Dendritic cell treated with granulocyte-macrophage colony-stimulating factor and Interleukin-4, amounts not matched to agents 40 ng/mL and 50 ng/mL, for 4 days (primary cell): Measurements from ENCODE around the gene SAMD14.
A peak's percentile ranks its signal among the peaks of the same experiment; 100 is the strongest.

Experiments
- H3K27ac Mint-ChIP-seq: one replicate; pipeline ENCODE4 v1.8.0; 2022; ENCODE audit warnings: mild to moderate bottlenecking, mixed read lengths
- H3K27me3 Mint-ChIP-seq: one replicate; pipeline ENCODE4 v1.8.0; 2022; ENCODE audit warnings: mild to moderate bottlenecking, mixed read lengths
- H3K36me3 Mint-ChIP-seq: one replicate; pipeline ENCODE4 v1.8.0; 2022; ENCODE audit warnings: low read depth, mixed read lengths
- H3K4me1 Mint-ChIP-seq: one replicate; pipeline ENCODE4 v1.8.0; 2022; ENCODE audit warnings: low read depth, mixed read lengths
- H3K4me3 Mint-ChIP-seq: one replicate; pipeline ENCODE4 v1.8.0; 2022; ENCODE audit warnings: mild to moderate bottlenecking, moderate library complexity, mixed read lengths
- H3K9me3 Mint-ChIP-seq: one replicate; pipeline ENCODE4 v1.8.0; 2022; ENCODE audit warnings: mixed read lengths
- intact Hi-C: fragments of 100-400 bp; cut with micrococcal nuclease; formaldehyde crosslinking; loops from one replicate; pipeline ENCODE4 v1.15.0; 2022

SAMD14 gene

GRCh38 chr17:50157891-50158290, 27.9 kb upstream of the SAMD14 start:
- peaks cover 47% of the 10 kb centered on the region for H3K4me1 Mint-ChIP-seq

GRCh38 chr17:50155115-50155819, 25.3 kb upstream of the SAMD14 start:
- Mint-ChIP-seq H3K9me3 (no peaks in the 10 kb centered on the region), H3K4me3 (no peak overlapping the region)

More at GRCh38 chr17:50157891-50158290, 27.9 kb upstream of the SAMD14 start:
- intact Hi-C loops: loop anchor here (10.0 kb wide), 1 partner anchor 63 kb away; the partner anchor contains the start of gene PDK2
- peaks cover 25% of the 10 kb centered on the region for H3K27me3 Mint-ChIP-seq
- H3K4me3 Mint-ChIP-seq: no peak overlapping the region
- no peaks in the 10 kb centered on the region for H3K36me3 Mint-ChIP-seq
- H3K27ac Mint-ChIP-seq: no peak overlapping the region
- no peaks in the 10 kb centered on the region for H3K9me3 Mint-ChIP-seq

GRCh38 chr17:50154604-50155003, 24.6 kb upstream of the SAMD14 start:
- H3K27me3 Mint-ChIP-seq: peaks cover 3% of the 10 kb centered on the region
- intact Hi-C loops: loop anchor here (10.0 kb wide), 1 partner anchor 60 kb away; the partner anchor contains the start of gene PDK2
- no peak overlapping the region for H3K4me3 Mint-ChIP-seq
- H3K27ac Mint-ChIP-seq: peak overlapping the region; percentile 5
- H3K4me1 Mint-ChIP-seq: peaks cover 36% of the 10 kb centered on the region
- H3K36me3 Mint-ChIP-seq: peaks cover 10% of the 10 kb centered on the region
- H3K9me3 Mint-ChIP-seq: no peaks in the 10 kb centered on the region

More at GRCh38 chr17:50155115-50155819, 25.3 kb upstream of the SAMD14 start:
- Mint-ChIP-seq H3K27ac (no peak overlapping the region), H3K27me3 (peaks cover 8% of the 10 kb centered on the region), H3K4me1 (peaks cover 36% of the 10 kb centered on the region), H3K36me3 (peaks cover 6% of the 10 kb centered on the region)
- intact Hi-C loops: loop anchor here (10.0 kb wide), 1 partner anchor 60 kb away; the partner anchor contains the start of gene PDK2

DNA sequence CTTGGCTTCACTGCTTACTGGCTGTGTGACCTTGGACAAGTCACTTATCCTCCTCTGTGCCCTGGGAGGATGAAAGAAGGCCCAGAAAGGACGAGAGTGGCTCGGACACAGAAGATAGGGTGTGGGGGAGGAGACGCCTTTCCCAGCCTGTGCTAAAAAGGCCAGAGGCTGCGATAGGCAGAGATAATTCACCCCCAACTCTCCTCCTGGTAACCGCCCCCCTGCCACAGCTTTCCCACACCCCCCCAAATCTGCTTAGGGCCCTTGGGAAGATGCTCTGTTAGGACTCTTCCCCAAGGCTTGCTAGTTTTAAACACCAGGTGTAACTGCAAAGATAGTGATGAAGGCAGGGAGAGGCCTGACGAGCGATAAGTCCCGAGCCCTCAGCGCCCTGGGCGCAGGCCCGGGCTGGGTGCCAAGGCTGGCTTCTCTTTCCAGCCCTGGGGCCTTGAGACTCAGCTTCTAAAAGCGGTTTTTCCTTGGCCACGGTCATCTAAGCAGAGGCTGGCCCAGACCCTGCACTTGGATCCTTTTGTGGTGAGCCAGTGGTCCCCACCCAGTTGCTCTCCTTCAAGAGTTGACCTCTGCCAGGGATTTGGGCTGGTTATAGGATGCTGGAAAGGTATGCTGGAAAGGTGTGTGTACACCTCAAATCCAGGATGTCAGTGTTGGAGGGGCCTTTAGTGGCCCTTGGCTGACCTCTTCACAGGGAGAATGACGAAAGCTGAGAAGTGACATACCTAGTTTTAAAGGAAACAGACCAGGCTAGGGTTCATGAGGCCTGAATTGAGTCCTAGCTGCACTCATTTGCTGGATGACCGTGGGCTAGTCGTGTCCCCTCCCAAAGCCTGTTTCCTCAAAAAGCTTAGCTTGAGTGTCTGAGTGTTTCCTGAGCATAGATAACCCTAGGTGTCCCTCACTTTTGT, 24.0 kb upstream of the SAMD14 start:
- Mint-ChIP-seq H3K36me3 (peaks cover 17% of the 10 kb centered on the region), H3K4me1 (peaks cover 36% of the 10 kb centered on the region), H3K27ac (peak overlapping the region; percentile 5), H3K4me3 (no peak overlapping the region), H3K27me3 (no peaks in the 10 kb centered on the region), H3K9me3 (no peaks in the 10 kb centered on the region)
- intact Hi-C loops: loop anchor here (10.0 kb wide), 1 partner anchor 59 kb away; the partner anchor contains the start of gene PDK2

- Mint-ChIP-seq H3K4me1 (peaks cover 36% of the 10 kb centered on the region), H3K36me3 (peaks cover 29% of the 10 kb centered on the region), H3K4me3 (no peak overlapping the region), H3K27me3 (no peaks in the 10 kb centered on the region), H3K27ac (peak overlapping the region; percentile 80), H3K9me3 (no peaks in the 10 kb centered on the region)
- intact Hi-C loops: loop anchor here (10.0 kb wide), 1 partner anchor 58 kb away; the partner anchor contains the start of gene PDK2
Measured at GRCh38 chr17:50152736-50153135, 22.8 kb upstream of the SAMD14 start.

DNA sequence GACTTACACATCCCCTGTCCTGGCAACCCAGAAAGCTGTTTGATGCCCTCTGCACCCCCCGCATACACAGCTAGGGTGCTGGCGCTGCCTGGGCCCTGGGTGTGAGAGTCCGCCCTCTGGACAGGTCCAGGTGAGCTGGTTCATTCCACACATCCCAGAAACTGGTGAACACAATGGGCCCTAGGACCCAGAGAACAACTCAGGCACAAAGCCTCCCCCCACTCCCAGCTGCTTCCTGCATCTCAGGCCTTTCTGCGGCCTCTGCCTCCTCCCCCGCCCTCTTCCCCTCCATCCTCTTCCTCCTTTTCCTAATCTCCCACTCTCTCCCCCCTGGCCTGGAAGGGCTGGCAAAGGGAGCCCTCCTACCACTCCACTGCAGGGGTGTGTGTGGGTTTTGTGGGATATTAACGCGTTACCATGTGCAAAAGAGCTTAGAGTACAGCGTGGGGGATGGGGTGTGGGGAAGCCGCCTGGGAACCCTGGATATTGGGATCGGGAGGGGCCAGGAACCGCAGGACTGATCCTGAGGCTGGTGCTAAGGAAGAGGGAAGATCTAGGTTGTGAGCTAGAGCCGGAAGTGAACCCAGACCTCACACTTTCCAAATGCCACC, 22.1 kb upstream of the SAMD14 start:
- Mint-ChIP-seq H3K4me1 (peaks cover 42% of the 10 kb centered on the region), H3K27me3 (no peaks in the 10 kb centered on the region), H3K9me3 (no peaks in the 10 kb centered on the region), H3K36me3 (peaks cover 35% of the 10 kb centered on the region), H3K4me3 (peak overlapping the region; percentile 89), H3K27ac (peak overlapping the region; percentile 80)
- intact Hi-C loops: loop anchor here (10.0 kb wide), 1 partner anchor 57 kb away; the partner anchor contains the start of gene PDK2

DNA sequence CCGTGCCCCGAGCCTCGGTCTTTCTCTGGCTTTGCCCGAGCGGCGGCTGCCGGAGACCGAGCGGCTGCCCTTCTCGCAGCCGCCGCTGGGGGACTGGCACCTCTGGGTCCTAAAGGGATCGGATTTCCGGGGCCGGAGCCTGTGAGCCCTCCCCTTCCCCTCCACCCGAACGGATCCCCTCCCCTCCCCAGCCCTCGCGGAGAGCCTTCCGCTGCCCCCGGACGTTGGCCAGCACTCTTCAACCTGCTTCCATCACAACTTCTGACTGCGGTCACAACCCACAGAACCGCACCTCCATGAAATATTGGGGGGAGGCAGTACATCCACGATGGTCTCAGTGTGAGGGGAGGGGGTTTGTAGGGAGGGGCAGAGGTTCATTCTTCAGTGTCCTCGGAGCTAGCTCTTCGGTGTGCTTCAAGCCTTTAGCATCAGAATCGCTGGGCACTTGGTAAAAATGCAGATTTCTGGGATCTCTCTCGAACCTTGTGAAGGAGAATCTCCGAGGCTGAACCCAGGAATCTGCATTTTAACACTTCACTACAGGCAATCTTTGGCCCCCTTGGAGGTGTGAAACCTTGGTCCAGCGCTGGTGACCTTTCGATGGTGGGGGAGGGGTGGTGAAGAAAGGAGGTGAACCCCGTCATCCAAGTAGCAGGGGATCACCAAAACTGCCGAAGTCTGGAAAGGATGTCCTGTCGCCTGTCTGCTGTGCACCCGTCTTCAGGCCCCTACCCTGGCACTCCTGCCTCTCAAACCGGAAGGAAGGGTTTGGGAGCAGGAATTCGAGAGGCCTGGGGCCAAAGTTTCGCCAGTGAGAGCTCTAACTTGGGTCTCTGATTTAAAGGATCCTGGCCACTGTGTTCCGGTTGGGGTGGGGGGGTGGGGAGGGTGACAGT, 21.3 kb upstream of the SAMD14 start:
- peaks cover 49% of the 10 kb centered on the region for H3K4me1 Mint-ChIP-seq
- H3K27me3 Mint-ChIP-seq: no peaks in the 10 kb centered on the region
- H3K4me3 Mint-ChIP-seq: peak overlapping the region; percentile 89
- intact Hi-C loops: loop anchor here (10.0 kb wide), 1 partner anchor 56 kb away; the partner anchor contains the start of gene PDK2
- peak overlapping the region; percentile 80 for H3K27ac Mint-ChIP-seq
- H3K36me3 Mint-ChIP-seq: peaks cover 43% of the 10 kb centered on the region
- H3K9me3 Mint-ChIP-seq: no peaks in the 10 kb centered on the region

DNA sequence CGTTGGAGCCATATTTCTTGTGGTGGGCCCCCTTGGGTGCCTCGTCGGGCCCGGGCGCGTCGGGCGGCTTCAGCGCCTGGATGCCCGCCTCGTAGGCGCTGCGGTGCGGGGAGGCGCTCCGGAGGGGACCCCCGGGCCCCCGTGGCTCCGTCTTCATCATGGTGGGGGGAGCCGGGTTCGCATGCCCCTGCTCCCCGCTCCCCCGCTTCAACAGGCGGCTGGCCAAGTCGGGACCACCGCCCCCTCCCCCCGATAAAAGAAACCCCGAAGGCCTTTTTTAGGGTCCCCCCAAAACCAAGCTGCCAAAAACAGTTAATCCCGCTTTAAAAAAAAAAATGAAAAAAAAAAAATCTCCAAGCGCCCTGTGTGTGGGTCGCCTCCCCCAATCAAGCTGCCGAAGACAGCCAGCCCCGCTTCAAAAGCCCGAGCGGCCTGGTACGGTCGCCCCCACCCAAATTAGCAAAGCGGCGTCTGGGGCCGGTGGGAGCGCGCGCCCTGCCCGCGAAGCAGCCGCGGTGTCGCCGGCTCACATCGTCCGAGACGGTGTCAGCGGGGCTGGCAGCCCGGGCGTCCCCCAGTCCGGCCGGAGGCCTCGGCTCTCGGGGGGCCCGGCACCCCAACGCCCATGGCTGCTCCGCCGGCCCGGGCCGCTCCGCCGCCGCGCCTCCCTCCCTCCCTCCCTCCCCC, 20.5 kb upstream of the SAMD14 start, which contains the start of gene PPP1R9B:
PPP1R9B (minus strand) TSS at position 324 of the 687 bp plus-strand sequence; CDS start at position 160, 164 bp downstream.
- H3K36me3 Mint-ChIP-seq: peaks cover 51% of the 10 kb centered on the region
- H3K27ac Mint-ChIP-seq: peak within 1 kb of the TSS; percentile 80
- H3K9me3 Mint-ChIP-seq: no peaks in the 10 kb centered on the region
- no peaks in the 10 kb centered on the region for H3K27me3 Mint-ChIP-seq
- peaks cover 56% of the 10 kb centered on the region for H3K4me1 Mint-ChIP-seq
- peak within 1 kb of the TSS; percentile 89 for H3K4me3 Mint-ChIP-seq
- intact Hi-C loops: loop anchor here (10.0 kb wide), 1 partner anchor 56 kb away; the partner anchor contains the start of gene PDK2

GRCh38 chr17:50149417-50150353, 19.7 kb upstream of the SAMD14 start:
- Mint-ChIP-seq H3K27me3 (no peaks in the 10 kb centered on the region), H3K36me3 (peaks cover 59% of the 10 kb centered on the region), H3K4me1 (peaks cover 56% of the 10 kb centered on the region), H3K4me3 (peak overlapping the region; percentile 89), H3K27ac (peak overlapping the region; percentile 80), H3K9me3 (no peaks in the 10 kb centered on the region)
- intact Hi-C loops: loop anchor here (5.0 to 10.0 kb wide), 2 partner anchors 55 to 198 kb away; partner anchors contain the start of genes PDK2 and XYLT2

GRCh38 chr17:50149091-50149416, 19.1 kb upstream of the SAMD14 start:
- H3K27me3 Mint-ChIP-seq: no peaks in the 10 kb centered on the region
- H3K4me3 Mint-ChIP-seq: peak overlapping the region; percentile 89
- H3K36me3 Mint-ChIP-seq: peaks cover 65% of the 10 kb centered on the region
- intact Hi-C loops: loop anchor here (5.0 kb wide), 1 partner anchor 198 kb away; the partner anchor contains the start of gene XYLT2
- H3K4me1 Mint-ChIP-seq: peaks cover 56% of the 10 kb centered on the region
- peak overlapping the region; percentile 80 for H3K27ac Mint-ChIP-seq
- no peaks in the 10 kb centered on the region for H3K9me3 Mint-ChIP-seq
